NK-92 (cell line): ENCODE data around the gene PLEKHH2.
"Not testable (repeated sequence)": the region's sequence is repeated elsewhere in the genome, so short reads cannot be mapped to it uniquely, and the experiment has no call there.

Experiments used
- DNase-seq: peaks from one replicate; lab custom pipeline; 2025; ENCODE audit not compliant: unreplicated experiment; lab: John Stamatoyannopoulos, UW

The PLEKHH2 gene

DNA sequence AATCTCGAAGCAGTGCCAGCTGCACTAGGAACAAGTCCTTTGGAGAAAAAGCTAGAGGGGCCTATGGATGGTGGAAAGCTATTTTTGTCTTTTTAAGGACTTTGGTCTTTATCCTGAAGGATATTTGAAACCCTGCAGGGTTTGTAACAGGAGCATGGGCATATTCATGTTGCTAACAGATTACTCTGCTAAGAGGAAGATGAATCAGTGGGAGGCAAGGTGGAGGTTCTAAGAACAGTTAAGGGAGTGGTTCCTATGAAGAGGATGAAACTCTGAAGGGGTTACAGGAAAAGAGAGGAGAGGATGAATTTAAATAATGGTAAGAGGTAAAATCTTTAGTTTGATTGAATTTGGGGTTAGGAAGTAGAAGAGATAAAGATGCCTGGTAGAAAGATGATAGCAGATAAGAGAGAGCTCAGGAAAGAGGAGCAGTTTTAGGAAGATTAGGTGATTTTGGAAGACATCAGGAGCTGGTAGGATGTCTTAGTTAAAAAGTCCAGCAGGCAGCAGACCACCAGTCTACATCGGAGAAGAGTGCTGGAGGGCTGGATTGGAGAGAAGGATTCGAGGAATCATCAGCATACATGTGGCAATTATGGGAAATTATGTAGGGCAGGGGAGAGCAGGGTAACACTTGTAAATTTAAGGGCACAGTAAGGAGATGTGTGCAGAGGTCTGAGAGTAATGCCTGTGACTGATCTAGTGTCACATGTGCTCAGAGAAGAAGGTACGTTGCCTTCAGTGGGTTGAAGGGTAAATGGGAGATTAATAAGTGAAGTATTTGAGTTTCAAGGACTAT is 78.4 kb downstream of the PLEKHH2 start:
- DNase-seq: no peak

DNA sequence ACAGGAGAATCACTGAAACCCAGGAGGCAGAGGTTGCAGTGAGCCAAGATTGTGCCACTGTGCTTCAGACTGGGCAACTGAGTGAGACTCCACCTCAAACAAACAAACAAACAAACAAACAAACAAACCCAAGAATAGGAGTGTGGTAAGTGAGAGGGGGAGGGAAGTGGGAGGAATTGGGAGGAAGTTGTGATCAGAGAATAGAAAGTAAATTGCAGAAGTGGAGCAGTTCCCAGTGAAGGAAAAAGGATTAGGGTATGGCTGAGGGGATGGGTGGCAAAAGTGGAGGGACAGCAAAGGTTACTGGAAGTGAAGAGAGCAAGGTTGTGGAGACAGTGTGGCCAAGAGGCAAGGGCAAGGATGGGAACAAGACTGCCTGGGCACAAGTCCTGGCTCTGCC is 80.3 kb downstream of the PLEKHH2 start:
- DNase-seq: no peak

DNA sequence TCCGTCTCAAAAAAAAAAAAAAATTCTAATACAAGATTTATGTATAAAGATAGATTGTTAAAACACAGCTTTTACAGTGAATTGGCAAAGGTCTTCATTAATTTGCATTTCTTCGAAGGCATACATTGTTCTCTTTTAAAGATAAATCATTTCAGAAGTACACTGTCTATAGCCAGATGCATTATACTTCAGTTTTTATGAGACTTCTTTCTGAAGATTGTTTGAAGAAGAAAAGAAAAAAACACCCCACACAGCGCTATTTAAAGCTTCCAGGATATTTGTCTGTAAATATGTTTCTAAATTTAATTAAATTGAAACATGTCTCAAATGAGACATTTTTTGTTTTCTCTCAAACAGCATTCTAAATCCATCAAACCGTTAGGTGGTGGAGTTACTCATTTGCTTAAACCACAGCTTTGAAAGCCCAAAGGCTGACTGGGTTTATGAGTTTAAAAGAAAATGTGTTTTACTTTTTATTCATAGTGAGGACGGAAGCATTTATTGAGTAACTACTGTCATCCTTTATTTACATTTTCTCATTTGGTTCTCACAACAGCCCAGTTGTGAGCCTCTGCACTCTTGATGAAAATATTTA is 81.6 kb downstream of the PLEKHH2 start:
- DNase-seq: no peak

DNA sequence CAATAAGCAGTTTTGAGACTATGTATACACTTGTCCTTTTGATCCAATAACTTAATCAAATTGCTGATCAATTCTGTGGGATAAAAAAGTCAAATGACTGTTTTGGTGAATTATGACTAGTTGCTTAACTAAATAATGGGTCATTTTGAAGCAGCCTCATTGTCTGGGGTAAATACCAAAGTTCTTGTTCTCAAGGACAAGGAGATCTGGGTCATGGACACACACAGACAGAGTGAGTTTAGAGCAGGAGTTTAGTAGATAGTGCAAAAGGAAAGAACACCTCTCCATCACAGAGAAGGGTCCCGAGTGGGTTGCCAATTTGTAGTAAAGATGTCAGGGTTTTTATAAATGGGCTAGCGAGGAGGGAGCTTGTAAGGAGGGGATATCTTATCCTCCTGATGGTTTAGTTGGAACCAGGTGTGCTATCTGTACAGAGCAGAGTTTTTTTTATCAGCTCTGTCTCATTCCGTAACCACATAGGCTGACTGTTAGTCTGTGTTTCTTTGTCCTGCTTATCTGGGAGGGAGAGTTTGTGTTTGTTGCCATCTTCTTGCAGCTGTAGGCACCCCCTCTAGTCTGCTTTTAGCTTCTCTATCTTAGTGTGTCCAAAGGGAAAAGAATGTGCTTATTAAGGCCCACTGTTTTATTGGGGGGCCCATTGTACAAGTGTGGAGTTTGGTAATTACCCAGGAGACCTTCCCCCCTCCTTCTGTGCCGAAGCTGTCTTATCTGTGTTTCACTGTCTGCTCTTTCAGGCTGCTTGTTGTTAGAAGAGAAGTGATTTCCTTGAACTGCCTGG is 87.9 kb downstream of the PLEKHH2 start:
- no peak for DNase-seq

DNA sequence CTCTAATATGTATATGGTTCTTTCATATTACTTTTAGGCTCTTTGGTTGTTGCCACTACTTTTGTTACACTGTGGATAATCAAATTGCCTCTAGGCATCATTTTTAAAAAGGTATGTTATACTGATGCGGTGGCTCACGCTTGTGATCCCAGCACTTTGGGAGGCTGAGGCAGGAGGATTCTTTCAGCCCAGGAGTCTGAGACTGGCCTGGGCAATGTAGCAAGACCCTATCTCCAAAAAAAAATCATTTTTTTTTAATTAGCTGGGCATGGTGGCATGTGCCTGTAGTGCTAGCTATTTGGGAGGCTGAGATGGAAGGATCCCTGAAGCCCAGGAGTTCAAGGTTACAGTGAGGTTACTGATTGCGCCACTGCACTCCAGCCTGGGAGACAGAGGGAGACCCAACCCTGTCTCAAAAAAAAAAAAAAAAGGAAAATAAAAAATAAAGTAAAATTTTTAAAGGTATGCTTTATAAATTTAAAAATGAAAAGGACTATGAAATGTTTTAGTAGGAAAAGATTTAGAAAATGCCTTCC is 88.7 kb downstream of the PLEKHH2 start:
- DNase-seq: no peak

DNA sequence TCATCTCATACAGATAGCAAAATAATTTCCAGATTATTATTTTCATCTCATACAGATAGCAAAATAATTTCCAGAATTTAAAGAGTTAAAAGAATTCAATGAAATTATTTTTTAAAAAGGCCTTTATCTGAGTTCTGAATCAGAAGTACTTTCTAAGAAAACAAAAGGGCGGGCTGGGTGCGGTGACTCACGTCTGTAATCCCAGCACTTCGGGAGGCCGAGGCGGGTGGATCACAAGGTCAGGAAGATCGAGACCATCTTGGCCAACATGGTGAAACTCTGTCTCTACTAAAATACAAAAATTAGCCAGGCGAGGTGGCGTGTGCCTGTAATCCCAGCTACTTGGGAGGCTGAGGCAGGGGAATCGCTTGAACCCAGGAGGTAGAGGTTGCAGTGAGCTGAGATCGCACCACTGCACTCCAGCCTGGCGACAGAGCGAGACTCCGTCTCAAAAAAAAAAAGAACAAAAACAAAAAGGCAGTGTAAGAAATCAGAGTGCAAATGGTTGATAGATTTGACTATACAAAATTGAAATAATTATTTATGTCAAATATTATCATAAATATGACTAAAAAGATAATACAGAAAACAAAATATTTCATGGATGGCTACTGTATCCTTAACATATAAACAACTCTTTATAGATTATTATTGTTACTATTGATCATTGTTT is 90.0 kb downstream of the PLEKHH2 start:
- not testable (repeated sequence) for DNase-seq

DNA sequence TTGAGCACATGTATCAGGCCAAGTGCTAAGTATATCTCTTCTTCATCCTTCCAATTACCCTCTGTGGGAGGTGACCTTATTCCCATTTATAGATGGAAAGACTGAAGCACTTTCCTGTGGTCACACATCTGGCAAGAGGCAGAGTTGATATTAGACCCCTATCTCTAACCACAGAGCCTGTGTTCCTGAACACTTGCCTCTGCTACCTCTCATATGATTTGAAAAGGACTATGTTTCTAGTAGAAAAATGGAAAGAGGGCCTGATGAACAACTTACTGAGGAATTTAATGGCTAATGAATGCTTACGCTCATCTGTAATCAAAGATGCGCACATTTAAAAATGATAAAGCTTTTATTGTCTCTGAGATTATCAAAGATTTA is 90.6 kb downstream of the PLEKHH2 start:
- DNase-seq: no peak

DNA sequence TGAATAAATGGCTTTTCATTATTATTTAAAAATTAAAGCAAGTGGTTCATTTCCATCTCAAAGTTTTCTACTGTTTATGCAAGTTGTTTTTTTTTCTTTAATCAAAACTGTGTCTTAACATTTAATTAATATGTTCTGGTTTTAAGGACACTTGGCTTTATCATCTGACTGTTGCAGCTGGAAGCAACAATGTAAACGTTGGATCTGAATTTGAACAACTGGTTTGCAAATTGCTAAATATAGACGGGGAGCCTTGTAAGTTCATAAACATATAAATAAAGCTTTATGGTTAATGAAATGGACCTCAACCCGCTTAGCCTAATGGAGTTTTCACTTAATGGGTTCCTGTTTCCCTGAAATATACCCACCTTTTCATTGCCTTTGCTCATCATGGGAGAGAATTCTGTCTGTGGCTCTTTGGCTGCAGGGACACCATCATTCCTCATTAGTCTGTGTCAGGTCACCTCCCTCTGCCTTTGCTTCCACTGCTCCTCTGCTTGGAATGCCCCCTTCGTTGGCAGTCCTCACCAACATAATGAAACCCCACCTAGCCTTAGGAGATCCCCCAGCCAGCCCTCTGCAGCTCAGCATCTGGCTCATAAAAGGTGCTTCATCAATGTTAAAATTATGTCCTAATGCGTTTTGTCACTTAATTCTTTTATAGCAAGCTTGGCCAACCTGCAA is 92.6 kb downstream of the PLEKHH2 start:
- no peak for DNase-seq

DNA sequence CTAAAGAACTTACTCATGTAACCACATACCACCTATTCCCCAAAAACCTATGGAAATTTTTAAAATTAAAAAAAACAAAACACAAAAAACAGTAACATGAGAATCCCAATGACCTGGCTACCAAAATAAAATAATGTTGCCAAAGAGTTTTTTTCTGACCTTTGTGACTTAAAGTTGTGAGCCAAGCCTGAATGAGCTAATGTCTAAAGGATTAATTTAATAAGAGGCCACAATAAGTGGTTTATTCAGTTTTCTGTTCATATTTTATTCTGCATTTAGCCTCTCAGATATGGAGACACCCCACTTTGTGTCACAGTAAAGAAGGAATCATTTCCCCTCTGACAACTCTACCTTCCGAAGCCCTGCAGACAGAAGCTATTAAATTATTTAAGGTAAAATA is 94.2 kb downstream of the PLEKHH2 start:
- no peak for DNase-seq

DNA sequence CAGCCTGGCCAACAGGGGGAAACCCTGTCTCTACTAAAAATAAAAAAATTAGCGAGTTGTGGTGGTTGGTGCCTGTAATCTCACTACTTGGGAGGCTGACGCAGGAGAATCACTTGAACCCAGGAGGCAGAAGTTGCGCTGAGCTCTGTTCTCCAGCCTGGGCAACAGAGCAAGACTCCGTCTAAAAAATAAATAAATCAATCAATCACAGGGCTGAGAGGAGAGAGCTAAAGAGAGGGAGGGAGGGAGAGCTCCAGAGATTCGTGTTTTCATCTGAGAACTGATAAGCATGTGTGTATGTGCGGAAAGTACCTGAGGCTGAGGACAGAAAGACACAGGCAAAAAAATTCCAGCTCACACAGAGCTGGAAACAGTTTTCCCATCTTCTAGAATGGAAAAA is 99.6 kb downstream of the PLEKHH2 start:
- DNase-seq: no peak

DNA sequence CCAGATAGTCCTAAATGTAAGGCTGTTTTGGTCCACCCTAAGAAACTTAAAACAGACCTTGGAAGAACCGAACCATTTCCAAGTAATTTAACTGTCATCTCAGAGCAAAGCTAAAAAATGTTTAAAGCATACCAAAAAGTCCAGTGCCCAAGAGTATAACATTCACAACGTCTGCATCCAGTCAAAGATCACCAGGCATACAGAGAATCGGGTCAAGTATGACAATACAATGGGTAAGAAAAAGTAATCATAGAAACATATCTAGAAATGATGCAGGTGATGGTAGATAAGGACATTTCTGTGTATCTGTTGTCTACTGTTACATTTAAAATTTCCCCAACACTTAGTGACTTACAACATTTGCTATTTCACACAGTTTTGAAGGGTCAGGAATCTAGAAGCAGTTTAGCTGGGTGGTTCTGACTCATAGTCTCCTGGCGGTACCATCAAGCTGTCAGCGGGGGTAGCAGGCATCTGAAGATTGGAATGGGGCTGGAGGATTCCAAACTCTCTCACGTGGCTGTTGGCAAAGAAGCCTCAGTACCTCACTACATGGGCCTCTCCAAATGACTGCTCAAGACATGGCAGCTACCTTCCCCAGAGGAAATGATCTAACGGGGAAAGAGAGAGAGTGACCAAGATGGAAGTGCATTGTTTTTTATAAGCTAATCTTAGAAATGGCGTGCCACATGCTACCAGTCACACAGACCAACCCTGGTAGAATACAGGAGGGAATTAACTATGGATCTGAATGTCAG is 100.2 kb downstream of the PLEKHH2 start:
- DNase-seq: no peak

DNA sequence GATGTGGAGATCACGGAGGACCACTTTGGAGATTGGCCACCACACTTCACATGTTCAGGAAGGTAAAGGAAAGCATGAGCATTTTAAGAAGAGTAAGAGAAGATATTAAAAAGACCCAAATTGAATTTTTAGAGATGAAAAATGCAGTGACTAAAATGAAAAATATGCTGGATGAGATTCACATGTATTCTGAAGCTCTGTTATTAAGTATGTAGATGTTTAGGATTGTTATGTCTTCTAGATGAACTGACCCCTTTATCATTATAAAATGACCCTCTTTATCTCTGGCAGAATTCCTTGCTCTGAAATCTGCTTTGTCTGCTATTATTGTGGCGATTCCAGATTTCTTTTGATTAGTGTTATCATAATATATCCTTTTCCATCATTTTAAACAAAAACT is 100.8 kb downstream of the PLEKHH2 start:
- DNase-seq: no peak

DNA sequence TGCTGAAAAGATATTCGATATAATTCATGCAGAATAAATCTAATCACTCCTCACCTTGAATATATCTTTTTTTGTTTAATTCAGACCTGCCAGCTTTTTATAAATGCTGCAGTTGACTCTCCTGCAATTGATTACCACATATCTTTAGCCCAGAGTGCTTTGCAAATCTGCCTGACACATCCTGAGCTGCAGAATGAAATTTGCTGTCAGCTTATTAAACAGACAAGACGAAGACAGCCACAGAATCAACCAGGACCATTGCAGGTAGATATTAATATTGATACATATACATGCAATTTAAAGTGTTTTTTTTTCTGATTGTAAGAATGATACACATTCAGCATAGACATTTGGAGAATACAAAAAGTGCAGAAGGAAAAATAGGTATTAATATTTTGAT is 101.2 kb downstream of the PLEKHH2 start:
- DNase-seq: no peak

DNA sequence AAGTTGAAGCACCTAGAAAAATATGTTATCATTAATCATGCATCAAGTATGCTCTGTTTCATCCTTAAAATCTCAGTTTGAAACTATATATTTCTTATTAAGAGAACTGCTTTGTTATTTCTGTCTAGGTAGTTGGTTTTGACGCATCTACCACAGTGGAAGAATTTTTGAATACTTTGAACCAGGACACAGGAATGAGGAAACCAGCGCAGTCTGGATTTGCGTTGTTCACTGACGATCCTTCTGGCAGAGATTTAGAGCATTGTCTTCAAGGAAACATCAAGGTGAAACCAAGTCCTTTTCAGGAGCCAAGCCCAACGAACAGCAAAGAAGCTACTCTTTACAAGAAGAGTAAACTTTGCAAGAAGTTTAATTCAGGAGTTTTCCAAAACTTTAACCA is 106.6 kb downstream of the PLEKHH2 start:
- no peak for DNase-seq

DNA sequence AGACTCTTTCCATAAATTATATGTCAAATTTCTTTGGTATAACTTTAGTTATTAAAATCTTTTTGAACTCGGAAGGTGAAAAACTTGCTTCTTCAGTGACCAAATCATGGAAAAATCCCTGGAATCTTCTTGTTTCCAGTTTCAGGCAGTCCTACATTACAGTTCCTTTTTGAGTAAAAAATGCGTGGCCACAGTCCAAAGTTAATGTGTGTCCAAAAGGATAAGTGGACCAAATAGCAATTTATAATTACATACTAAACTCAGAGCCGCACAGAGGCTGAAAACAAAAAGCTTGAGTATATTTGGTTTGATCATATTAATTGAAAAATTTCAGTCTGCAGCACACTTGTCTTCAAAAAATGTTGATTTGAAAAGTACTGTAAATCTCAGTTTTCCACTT is 108.4 kb downstream of the PLEKHH2 start:
- DNase-seq: no peak

DNA sequence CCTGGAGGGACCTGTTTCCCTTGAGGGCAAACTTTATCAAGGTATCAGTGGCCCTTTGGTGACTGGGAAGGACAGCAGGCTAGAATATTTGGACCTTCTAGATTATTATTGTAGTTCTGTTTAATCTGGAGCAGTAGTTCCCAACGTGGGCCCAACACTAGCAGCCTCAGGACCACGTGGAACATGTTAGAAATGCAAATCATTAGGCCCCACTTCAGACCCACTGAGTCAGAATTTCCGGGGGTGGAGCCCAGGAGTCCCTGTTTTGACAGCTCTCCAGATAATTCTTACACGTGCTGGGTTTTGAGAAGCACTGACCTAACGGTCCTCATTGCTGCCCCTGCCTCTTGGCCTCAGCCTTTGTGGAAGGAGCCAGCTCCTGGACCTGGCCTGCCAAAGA is 111.3 kb downstream of the PLEKHH2 start:
- no peak for DNase-seq

DNA sequence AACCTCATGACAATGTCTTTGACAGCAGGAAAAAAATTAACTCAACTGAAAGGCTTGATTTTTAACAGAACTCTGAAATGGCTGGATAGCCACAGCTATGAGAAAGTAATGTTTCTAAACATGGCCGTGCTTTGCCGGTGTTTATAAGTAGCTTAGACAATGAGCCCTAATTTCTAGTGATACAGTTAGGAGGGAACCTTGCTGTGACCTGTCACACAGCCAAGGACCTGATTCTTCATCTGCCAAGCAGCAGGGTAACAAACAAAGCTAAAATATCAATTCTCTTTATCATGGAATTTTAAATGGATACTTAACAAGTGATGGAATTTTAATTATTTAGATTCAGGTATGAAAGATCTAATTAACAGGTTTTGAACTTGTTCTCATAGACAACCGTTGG is 112.5 kb downstream of the PLEKHH2 start:
- no peak for DNase-seq

DNA sequence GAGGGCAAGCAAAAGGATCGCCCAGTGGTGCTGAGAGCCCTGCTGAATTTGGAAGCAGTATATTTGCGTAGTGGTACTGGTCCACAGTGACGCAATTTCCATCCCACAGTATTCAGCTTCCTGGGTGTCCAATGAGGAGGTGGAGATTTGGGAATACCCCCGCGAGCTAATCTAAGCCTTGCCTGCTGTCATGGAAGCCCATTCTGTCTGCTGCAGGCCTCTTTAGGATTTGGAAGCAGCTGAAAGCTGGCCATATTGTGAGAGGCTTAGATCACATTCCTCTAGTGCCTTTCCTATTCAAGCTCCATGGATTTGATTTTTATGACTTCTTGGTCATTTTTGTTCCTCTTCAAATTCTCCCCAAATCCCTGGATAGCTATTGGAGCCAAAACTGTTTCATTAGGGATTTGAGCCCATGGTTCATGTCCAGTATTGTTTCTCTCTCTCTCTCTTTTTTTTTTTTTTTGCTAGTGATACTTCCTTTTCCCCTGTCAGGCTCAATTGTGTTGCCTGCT is 114.5 kb downstream of the PLEKHH2 start:
- DNase-seq: no peak

DNA sequence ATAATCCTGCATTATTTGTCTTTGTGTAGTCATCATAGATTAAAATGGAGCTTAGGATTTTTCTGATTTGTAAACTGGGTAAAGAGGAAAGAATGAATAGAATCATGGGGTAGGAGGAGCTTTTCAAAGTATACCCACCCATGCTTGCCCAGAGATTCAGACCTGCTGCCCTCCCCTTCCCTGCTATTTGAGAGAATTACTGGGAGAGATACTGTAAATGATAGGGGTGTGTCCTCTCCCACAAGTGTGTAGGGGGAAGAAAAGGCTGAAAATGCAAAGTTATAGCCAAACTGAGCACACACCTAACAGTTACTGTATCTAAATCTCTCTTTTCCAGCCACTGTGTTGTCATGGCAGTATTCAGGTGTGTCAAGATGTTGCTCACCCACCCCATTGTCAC is 115.2 kb downstream of the PLEKHH2 start:
- no peak for DNase-seq

DNA sequence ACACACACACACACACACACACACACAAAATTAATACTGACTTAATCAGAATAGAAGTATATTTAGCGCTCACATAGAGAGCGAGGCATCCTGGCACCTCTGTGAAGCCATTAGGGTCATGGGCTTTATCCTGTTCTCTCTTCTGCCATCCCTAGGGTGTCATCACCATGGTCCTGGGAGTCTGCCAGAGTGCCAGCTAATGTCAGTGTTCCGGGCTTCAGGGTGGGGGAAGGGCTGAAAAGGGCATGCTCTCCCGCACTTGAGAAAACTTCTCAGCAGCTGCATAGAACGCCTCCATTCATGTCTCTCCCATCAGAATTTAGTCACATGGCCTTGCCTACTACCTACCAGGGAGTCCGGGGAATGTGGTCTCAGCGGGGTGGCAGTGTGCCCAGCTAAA is 117.1 kb downstream of the PLEKHH2 start:
- no peak for DNase-seq
